Activated CD8-positive, alpha-beta memory T cell treated with anti-CD3 and anti-CD28 coated beads, Interleukin-2, amount 50 U/mL, for 24 hours (primary cell): ENCODE data around the gene SAT2.
"Not testable (repeated sequence)": the region's sequence is repeated elsewhere in the genome, so short reads cannot be mapped to it uniquely, and the experiment has no call there.

ENCODE experiments used
- DNase-seq: peaks from one replicate; pipeline ENCODE4 v3.0.0-alpha.2; 2020; ENCODE audit errors: extremely low read depth

SAT2 gene

DNA sequence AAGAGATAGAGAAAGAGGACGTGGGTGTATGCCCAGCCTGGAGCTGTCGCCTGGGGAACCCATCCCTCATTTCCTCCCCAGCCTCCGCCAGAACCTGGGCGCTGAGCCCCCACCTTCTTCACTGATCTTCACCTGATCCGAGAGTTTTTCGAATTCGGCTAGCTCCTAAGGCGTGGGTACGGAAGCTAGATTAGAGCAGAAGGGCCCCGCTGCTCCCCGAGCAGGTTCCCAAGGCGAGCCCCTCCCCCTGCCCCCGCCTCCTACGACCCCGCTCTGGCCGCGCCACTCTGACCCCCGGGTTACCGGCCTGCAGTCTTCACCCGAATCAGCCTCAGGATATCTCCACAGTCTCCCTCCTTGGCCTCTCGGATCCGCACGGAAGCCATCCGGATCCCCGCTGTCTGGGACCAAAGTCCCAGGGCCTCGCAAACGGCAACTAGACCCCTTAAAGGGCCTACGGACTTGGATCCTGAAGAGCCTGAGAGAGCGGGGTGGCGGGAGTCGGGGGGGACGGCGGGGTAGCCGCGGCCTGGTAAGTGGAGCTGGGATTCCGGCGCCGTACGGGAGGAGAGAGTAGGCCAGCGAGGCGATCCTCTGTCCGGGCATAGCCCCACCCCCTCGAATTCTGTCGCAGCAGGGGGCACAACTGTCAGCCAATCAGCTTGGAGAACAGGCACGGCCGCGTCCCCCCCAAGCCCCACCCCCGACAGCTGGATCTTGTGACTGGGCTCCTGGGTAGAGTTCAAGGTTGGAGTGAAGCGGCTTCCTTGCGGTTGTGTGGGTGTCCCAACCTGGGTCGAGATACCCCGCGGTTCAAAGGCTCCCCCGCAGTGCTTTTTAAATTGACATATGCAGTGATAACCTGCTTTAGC is at the start of gene SAT2:
Gene SAT2 (minus strand): TSS at position 572 of the 872 bp plus-strand sequence. CDS start 186 bp downstream, at position 386.
- DNase-seq: peak; percentile 71

DNA sequence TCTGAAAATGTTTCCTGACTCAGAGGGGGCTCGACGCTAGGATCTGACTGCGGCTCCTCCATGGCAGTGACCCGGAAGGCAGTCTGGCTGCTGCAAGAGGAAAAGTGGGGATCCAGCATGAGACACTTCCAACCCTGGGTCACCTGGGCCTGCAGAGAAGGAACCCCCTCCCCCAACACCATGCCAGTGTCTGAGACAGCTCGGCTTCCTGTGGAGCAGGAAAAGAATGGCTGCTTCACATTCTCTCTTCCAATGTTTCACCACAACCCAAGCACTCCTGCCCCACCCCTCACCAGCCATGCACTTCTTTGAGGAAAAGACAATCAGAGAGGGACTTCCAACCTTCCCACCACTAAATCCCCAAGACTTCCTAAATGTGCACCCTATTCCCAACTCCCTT is 48.9 kb upstream of the SAT2 start:
- no peak for DNase-seq

GRCh38 chr17:7674934-7675333 is 47.3 kb upstream of the SAT2 start:
- DNase-seq: no peak

GRCh38 chr17:7673239-7673638 is 45.6 kb upstream of the SAT2 start:
- DNase-seq: no peak

- DNase-seq: no peak
These were observed 40.9 kb upstream of the SAT2 start for GRCh38 chr17:7668482-7668881.

DNA sequence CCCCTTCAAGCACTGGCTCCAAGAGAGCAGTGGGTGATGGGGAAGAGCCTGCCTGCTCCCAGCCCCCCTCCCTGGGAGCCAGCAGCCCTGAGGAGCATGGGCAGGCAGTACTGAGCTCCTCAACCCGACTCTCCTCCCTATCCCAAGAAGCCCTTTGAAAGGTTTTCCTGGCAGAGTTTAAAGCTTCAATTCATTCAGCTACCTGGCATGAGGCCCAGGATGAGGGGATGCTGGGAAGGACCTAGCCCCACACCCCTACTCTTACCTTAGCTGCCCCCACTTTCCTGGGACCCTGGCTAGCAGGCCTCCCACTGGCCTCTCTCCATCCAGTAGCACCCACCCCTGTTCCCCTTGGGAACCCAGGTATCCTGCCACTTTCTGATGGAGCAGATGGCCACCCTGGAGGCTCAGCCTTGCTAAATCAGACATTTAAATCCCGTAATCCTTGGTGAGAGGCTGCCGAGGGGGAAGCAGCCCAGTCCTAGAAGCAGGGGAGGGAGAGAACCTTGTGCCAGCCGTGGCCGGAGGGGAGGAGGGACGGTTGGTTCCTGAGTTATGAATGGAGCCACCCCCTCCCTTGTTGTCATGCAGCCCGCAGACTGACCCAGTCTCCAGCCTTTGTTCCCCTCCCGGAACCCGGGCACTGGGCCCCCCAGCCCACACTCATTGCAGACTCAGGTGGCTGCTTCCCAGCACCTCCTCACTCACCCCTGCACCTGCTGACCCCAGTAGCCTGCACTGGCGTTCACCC is 40.2 kb upstream of the SAT2 start:
- no peak for DNase-seq

GRCh38 chr17:7656958-7657609 is 29.5 kb upstream of the SAT2 start:
- DNase-seq: no peak

- no peak for DNase-seq
These were observed 27.9 kb upstream of the SAT2 start for GRCh38 chr17:7655541-7655840.

DNA sequence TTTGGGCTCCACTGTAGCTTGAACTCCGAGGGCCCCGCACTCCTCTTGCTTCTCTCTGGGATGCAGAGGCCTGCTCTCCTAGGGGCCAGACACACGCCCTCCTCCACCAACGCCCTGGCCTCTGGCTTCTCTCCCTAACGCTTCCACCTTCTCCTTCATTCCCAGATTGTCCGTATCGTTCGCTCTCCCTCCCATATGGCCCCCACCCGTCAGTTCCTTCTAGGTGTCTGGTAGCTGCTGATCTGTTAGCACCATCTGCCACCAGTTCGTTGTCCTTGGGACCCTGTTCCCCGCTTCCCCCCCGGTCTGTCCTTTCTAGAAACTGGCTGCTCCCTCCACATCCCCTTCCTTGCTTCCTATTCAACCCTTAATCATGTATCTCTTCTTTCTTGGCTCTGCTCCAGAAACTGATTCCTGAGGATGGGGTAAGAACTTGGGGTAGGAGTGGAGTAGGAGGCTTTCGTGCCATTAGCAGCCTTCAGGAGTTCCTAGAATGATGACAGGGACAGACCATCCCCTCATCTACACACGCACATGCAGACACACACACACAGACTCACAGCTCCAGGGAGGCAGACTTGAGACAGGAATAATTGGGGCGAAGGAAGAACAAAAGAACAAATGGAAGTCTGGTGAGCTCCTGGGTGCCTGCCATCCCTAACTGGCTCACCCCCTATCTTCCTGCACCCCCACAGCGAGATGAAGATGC is 27.4 kb upstream of the SAT2 start:
- no peak for DNase-seq

- no peak for DNase-seq
These were observed 25.1 kb upstream of the SAT2 start for GRCh38 chr17:7652388-7653356.

- no peak for DNase-seq
These were observed 24.2 kb upstream of the SAT2 start for GRCh38 chr17:7651665-7652387.

DNA sequence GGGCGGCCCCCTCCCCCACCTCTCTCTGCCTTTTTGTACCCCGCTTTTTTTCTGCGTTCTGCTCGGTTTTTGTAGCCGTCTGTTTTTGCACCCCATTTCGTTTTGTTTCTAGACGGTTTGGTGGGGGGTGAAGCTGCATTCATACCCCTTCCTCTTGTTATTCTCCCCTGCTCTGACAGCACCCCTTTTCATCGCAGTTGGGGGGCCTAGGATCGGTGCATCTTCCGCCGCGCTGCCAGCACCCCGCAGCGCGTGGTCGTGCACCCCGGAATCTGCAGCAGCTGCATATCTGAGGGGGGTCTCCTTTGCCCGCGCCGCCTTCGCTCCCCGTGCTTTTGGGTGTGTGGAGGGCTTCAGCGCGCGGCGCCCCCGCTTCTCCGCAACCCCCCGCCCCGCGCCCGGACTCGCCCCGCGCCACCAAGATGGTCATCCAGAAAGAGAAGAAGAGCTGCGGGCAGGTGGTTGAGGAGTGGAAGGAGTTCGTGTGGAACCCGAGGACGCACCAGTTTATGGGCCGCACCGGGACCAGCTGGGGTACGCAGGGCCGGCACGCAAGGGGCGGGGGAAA is 23.6 kb upstream of the SAT2 start:
- DNase-seq: no peak

GRCh38 chr17:7650509-7651096 is 23.0 kb upstream of the SAT2 start, which contains the start of gene ATP1B2:
Gene ATP1B2, plus strand, starts transcription at chr17:7650926. Its CDS starts 593 bp downstream, at chr17:7651519.
- peak; percentile 33 for DNase-seq

DNA sequence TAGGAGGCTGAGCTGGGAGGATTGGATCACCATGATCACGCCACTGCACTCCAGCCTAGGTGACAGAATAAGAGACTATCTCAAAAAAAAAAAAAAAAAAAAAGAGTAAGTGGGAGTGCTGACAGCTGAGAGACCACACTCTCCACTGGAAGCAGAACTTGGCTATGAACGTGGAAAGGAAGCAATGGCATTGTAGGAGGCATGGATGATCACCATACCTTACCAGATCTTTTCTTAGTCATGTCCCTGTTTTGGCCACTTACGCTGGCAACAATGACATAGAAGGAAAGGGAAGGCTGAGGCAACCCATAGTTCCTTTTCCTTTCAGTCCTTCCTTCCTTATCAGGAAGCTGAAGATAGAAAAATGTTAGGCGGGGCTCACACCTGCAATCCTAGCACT is 19.4 kb upstream of the SAT2 start:
- no peak for DNase-seq

DNA sequence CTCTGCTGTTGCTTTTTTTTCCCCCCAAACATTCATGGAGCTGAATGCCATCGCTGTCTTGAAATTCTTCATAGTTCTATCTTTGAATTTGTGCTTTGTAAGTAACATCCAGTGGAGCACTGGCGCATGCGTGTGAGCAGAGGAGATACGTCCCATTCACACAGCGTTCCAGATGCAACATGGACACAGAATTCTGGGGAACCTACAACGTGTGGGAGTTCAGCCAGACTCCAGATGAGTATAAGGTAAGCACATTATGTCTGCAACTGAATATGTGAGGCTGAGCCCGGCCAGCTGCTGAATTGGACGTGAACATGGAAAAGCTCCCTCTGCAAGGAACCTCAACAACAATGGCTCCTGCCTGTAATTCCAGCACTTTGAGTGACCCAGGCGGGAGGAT is 18.8 kb upstream of the SAT2 start:
- DNase-seq: no peak

DNA sequence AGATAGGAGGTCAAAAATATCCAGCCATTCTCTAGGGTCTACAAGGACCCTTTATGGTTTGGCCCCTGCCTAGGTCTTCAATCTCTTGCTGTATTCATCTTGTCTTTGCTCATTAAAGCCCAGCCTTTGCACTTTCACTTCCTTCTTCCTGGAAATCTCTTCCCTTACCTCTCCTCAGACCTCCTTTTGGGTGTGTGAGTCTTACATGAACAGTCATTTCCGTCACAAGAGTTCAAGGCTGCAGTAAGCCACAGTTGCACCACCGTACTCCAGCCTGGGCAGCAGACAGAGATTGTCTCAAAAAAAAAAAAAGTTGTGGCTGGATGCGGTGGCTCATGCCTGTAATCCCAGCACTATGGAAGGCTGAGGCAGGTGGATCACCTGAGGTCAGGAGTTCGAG is 17.2 kb upstream of the SAT2 start:
- no peak for DNase-seq

GRCh38 chr17:7641635-7642034 is 14.0 kb upstream of the SAT2 start:
- not testable (repeated sequence) for DNase-seq

DNA sequence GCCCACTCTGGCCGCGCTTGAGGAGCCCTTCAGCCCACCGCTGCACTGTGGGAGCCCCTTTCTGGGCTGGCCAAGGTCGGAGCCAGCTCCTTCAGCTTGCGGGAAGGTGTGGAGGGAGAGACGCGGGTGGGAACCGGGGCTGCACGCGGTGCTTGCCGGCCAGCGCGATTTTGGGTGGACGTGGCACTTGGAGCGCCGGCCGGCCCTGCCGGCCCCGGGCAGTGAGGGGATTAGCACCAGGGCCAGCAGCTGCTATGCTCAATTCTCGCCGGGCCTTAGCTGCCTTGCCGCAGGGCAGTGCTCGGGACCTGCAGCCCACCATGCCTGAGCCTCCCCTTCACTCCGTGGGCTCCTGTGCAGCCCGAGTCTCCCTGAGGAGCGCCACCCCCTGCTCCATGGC is 13.2 kb upstream of the SAT2 start:
- no peak for DNase-seq

DNA sequence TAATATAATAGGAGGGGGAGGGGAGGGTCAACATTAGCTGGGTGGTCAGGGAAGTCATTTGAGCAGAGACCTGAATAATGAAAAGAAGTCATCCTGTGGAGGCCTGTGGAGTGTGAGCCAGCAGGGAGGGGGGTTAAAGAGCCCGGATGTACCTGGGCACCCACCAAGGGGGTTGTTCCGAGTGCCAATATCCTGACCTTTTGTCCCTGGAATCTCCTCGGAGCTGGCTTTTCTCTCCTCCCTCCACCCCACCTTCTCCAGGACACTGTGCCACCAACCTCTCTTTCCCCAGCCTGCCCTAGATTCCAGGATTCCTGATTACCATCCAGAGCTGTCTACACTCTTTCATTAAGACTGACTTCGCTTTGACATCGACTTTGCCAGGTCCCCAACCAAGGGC is 8.5 kb upstream of the SAT2 start:
- no peak for DNase-seq
